Activated CD4-positive, CD25-positive, alpha-beta regulatory T cell (primary cell): ENCODE results near the gene KRTAP19-4.
"Not testable (repeated sequence)": the region's sequence is repeated elsewhere in the genome, so short reads cannot be mapped to it uniquely, and the experiment has no call there.

Source experiments
- DNase-seq, 4 experiments: peaks; one replicate each; lab custom pipeline; 2025; lab: John Stamatoyannopoulos, UW

KRTAP19-4 gene

GRCh38 chr21:30497065-30497464 lies at the start of gene KRTAP19-4:
Gene KRTAP19-4 (minus strand): TSS chr21:30497165. CDS start chr21:30497110, 55 bp downstream.
- no peak for DNase-seq

DNA sequence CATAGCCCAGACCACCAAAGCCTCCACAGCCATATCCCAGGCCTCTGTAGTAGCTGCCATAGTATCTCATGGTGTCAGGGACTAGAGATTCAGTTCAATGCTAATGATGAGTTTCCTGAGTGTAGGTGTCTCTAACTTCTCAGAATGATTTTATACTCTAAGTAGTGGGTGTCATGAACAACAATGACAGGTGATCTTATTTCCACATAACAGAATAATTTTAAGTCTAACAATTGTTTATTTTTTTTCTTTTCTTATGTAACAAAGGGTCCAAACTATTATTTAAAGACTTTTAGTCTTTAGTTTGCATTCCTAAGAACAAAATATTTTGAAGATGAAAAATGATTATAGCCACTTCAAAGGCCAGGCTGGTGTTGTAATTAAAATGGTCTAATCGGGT lies 44.8 kb upstream of the KRTAP19-4 start, which contains the start of gene KRTAP19-6:
Gene KRTAP19-6, minus strand, starts transcription at position 101 of the 400 bp plus-strand sequence. Its CDS starts 31 bp downstream, at position 70.
- no peak for DNase-seq

GRCh38 chr21:30518876-30519275 lies 21.9 kb upstream of the KRTAP19-4 start:
- DNase-seq: no peak

DNA sequence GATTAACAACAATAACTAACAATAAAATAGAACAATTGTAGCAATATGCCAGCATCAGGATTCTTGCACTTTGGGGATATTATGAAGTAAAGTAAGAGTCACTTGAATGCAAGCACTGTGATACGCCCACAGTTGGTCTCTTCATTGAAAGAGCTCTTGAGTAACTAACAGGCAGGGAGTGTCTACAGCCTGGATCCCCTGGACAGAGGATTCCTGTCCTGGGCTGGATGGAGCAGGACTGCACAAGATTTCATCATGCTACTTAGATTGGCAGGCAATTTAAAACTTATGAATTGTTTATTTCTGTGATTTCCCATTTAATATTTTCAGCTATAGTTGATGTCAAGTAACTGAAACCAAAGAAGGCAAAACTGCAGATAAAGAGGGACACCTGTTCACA lies 18.7 kb upstream of the KRTAP19-4 start:
- no peak for DNase-seq

DNA sequence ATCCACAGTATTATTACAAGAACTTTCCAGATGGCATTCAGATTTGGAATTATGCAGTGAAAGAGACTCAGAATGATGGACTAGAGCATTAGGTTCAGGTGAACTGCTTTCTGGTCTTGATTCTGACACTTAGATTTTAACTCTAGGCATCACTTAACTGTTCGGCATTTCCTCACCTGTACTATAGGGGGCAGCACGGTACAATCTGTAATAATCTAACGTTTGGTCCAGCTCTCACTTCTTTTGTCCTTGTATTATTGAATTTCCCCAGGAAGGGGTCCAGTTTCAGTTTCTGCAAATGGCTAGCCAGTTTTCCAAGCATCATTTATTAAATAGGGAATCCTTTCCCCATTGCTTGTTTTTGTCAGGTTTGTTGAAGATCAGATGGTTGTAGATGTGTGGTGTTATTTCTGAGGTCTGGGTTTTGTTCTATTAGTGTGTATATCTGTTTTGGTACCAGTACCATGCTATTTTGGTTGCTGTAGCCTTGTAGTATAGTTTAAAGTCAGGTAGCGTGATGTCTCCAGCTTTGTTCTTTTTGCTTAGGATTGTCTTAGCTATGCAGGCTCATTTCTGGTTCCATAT lies 8.7 kb upstream of the KRTAP19-4 start:
- DNase-seq: not testable (repeated sequence)

GRCh38 chr21:30502041-30502440 lies 5.1 kb upstream of the KRTAP19-4 start, which contains the start of gene KRTAP19-5:
Gene KRTAP19-5 (minus strand): TSS chr21:30502141. CDS start chr21:30502090, 51 bp downstream.
- no peak for DNase-seq

DNA sequence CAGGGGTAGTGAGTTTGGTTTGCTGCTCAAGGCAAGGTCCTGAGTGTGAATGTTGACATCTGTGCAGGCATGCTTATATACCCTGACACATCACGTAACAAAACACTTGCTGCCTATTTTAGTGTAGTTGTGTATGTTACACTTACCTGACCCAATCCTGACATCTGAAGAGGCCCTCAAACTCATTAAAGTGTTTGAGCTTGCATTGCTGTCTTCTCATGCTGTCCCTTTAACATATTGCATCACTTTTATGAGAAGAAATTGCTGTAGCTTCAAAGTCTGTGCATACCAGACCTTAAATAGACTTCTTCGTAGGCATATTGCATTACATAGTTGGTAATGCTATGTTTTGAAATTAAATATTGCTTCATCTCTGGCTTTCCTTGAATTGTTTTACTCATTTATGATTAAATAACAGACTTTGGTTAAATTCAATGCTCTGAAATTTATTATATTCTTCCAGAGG lies 5.0 kb downstream of the KRTAP19-4 start, which contains the start of gene KRTAP19-3:
Gene KRTAP19-3, minus strand, starts transcription at position 51 of the 466 bp plus-strand sequence. CDS start 56 bp downstream, outside the sequence.
- DNase-seq: no peak

GRCh38 chr21:30487336-30487735 lies 9.6 kb downstream of the KRTAP19-4 start, which contains the start of gene KRTAP19-2:
Gene KRTAP19-2 (minus strand): TSS chr21:30487436. CDS start chr21:30487348, 88 bp downstream.
- no peak for DNase-seq

GRCh38 chr21:30486180-30486579 lies 10.8 kb downstream of the KRTAP19-4 start:
- DNase-seq: no peak

DNA sequence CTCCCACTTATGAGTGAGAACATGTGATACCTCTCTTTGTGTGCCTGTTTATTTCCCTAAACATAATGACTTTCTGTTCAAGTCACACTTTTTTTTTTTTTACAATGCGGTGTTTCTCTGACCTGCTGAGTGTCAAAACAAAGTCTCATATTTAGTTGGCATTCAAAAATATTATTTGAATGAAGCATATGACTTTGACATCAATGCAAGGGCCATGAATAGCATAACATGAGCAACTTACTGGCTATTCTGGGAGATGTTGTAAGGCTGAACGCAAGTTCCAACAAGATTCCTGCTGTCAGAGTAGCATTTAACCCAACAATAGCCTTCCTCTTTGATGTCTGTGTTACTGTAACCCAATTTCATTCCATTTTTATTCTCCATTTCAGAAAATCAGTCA lies 14.8 kb downstream of the KRTAP19-4 start:
- no peak for DNase-seq

DNA sequence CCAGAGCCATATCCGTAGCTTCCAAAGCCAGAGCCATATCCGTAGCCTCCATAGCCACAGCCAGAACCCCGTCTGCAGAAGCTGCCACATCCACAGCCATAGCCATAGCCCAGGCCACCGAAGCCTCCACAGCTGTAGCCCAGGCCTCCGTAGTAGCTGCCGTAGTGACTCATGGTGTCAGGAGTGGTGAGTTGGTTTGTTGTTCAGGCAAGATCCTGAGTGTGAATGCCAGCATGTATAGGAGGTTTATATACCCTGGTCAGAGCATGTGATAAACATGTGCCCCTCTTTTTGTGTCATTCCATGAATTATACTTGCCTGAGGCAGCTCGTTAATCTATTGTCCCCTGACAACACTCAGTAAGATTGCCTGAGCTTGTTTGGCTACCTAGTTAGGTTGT lies 16.8 kb downstream of the KRTAP19-4 start, which contains the start of gene KRTAP19-1:
Gene KRTAP19-1, minus strand, starts transcription at position 223 of the 400 bp plus-strand sequence. Its CDS starts 50 bp downstream, at position 173.
- no peak for DNase-seq

DNA sequence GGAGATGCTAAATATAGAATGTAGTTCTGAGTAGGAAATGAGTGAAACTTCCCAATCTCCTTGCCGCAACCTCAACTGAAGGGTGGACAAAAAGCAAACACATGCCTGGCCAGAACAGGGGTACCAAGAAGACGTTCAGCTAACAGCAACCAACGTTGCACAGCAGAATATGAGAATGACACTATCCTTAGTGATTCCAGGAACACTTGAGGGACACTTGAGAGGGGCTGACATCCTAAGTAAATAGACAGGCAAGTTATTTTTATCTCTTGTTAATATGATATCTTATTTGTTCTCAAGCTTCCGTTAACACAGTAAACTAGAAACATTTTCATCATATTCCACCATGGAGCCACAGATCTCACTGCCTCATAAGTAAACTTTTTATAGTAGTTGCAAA lies 17.7 kb downstream of the KRTAP19-4 start:
- no peak for DNase-seq

DNA sequence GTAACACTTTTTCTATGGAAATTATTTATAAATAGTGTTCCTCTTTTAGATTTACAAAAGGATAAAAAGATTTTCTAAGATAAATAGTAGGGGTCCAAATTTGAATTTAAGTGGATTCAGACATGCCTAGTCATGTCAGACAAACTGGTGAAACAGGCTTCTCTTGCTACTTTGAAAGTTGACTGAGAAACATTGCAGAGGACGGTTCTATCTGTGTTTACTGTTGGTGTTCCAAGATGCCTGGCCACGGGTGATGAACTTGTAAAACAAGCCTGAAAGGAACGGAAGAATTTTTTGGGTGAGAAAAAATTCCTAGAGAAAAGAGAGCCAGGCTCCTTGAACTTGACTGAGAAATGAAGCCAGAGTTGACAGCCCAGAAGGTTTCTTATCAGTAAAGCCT lies 19.0 kb downstream of the KRTAP19-4 start:
- no peak for DNase-seq

GRCh38 chr21:30468900-30469714 lies 27.9 kb downstream of the KRTAP19-4 start:
- no peak for DNase-seq

- no peak for DNase-seq
Measured at GRCh38 chr21:30463713-30464112, 33.3 kb downstream of the KRTAP19-4 start.

GRCh38 chr21:30448514-30448913 lies 48.5 kb downstream of the KRTAP19-4 start:
- no peak for DNase-seq

DNA sequence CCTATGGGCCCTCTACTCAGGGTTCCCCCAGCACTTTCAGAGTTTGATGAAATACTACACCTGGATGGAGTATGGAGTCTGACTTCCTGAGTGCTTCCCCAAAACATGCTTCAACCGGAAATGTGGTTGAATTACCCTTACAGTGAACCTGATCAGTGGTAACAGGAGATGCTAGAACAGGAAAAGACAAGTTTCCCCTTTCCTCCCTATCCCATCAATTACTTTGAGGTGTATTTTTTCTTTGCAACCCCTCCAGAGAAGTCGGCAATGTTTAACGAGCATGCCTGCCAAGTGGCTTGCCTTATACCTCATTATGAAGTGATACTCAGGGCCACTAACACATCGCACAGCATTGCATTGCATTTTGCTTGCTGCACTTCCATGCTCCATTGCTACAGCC lies 49.9 kb downstream of the KRTAP19-4 start:
- DNase-seq: no peak
